ENCODE results near the gene AOPEP.
A peak's percentile ranks its signal among the peaks of the same experiment; 100 is the strongest.

The AOPEP gene

DNA sequence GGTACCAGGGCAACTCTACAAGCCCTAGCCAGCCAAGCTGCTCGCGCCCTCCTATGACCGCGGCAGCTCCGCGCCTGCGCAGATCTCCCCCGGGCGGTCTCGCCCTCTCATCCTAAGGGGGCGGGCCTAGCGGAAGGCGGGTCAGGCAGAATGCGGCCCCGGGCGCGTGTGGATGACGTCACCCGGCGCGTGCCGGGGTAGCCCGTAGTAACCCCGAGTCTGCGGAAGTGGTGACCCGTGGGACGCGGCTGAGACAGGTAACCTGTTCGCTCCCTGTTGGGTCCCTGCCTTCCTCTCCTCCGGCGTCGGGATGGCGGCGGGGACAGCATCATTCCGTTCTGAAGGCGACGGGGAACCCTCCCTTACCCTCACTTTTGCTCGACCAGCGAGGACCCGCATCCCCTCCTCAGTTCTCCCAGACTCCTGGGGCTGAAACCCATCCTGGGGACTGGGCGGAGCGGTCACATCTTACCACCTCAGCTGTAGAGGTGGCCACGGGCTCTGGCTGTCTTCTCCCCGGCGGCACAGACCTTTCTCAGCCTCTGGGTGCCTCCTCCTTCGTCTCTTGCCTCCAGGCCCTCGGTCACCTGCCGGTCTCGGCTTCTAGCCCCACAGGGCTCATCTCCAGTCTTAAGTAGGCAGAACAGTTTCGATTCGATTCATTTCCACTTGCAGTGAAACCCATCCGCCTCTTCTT, at the start of gene AOPEP:
Gene AOPEP (plus strand): TSS at position 205 of the 697 bp plus-strand sequence. CDS start 33,085 bp downstream, outside the sequence.
- peak; percentile 83 for DNase-seq (ENCODE audit: extremely low read depth, low read depth)
- no peak for TF ChIP-seq CTCF (IDR thresholded peaks at IDR 0.05; ENCODE audit: low read depth, low read length)

GRCh38 chr9:94677929-94678328, 48.6 kb upstream of the AOPEP start:
- no peak for TF ChIP-seq CTCF (IDR thresholded peaks at IDR 0.05; ENCODE audit: low read depth, low read length)
- DNase-seq (ENCODE audit: extremely low read depth, low read depth), result no peak

DNA sequence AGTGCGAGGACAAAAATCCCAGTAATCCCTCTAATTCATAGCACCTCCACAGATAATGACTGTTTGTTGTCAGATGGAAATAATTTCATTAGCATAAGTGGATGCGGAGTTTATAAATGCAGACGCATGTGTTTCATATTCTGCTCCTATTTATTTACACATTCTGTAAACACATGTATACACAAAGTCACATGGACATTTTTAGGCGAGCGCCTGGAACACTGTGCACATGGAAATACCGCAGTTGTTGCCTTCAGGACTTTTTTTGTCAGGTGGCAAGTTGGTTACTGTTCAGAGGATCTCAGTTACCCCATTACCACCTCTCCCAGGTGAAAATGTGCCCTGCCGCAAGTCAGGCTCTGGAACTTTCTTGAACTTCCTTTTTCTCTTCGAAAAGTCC, 46.9 kb upstream of the AOPEP start:
- no peak for DNase-seq (ENCODE audit: extremely low read depth, low read depth)
- TF ChIP-seq CTCF (IDR thresholded peaks at IDR 0.05; ENCODE audit: low read depth, low read length), result no peak

DNA sequence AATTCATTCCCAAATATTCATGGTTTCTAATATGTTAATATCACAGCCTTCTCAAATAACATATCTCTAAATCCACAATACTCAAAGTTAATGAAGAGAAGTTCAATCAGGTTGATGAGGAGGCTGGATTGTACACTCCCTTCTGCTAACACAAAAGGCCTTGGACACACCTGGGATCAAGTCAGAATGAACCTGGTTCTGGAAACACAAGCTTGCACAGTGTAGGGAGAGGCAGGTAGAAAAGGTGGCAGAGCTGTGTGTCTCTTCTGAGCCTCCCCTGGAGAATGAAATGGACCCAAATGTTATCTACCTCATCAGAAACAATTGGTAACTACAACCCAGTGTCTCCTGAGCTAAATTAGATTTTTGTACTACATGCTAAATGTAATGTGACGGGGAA, 46.5 kb upstream of the AOPEP start:
- TF ChIP-seq CTCF (IDR thresholded peaks at IDR 0.05; ENCODE audit: low read depth, low read length), result no peak
- no peak for DNase-seq (ENCODE audit: extremely low read depth, low read depth)

DNA sequence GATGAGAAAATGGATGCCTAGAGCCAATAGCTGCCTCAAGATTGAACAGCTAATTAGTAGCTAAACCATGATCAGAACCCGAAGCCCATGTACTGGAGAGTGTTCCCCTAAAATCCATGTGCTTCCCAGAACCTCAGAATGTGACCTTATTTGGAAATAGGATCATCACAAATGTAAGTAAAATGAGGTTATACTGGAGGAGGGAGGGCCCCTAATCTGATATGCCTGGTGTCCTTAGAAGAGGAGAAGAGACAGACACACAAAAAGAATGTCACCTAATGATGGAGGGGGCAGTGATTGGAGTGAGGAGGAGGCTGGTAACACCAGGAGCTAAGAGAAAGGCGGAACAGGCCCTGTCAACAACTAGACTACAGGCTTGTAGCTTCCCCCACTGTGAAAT, 45.9 kb upstream of the AOPEP start:
- no peak for DNase-seq (ENCODE audit: extremely low read depth, low read depth)
- TF ChIP-seq CTCF (IDR thresholded peaks at IDR 0.05; ENCODE audit: low read depth, low read length), result no peak

GRCh38 chr9:94681508-94681907, 45.0 kb upstream of the AOPEP start:
- no peak for DNase-seq (ENCODE audit: extremely low read depth, low read depth)
- peak; percentile 77 for TF ChIP-seq CTCF (IDR thresholded peaks at IDR 0.05; ENCODE audit: low read depth, low read length)

DNA sequence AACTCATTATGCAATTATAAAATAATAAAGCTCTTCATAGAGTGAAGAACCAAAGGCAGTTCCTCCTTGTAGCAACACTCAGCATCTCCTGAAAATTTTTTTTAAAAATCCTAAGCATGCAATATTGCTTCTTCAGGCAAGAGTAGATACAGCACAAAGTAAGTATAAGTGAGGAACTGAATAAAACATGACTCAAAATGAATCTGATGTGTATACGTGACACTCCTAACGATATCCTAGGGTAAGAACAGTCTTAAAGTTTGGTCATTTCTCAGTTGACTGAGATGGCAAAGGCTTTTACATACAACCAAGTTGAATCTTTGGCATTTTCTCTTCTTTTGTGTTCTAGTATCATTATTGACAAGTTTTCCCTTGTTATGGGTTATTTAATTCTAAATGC, 41.1 kb upstream of the AOPEP start:
- TF ChIP-seq CTCF (IDR thresholded peaks at IDR 0.05; ENCODE audit: low read depth, low read length), result no peak
- no peak for DNase-seq (ENCODE audit: extremely low read depth, low read depth)
